Measurements from ENCODE around the gene CTCFL. TPM values are rescaled to one million over a fixed set of nuclear protein-coding genes. Genes with fewer than 3 reads are reported as not detected.
A peak's percentile ranks its signal among the peaks of the same experiment; 100 is the strongest.

Gene CTCFL
- total RNA-seq, 1 experiment from 2014 or later: 0.90 TPM

DNA sequence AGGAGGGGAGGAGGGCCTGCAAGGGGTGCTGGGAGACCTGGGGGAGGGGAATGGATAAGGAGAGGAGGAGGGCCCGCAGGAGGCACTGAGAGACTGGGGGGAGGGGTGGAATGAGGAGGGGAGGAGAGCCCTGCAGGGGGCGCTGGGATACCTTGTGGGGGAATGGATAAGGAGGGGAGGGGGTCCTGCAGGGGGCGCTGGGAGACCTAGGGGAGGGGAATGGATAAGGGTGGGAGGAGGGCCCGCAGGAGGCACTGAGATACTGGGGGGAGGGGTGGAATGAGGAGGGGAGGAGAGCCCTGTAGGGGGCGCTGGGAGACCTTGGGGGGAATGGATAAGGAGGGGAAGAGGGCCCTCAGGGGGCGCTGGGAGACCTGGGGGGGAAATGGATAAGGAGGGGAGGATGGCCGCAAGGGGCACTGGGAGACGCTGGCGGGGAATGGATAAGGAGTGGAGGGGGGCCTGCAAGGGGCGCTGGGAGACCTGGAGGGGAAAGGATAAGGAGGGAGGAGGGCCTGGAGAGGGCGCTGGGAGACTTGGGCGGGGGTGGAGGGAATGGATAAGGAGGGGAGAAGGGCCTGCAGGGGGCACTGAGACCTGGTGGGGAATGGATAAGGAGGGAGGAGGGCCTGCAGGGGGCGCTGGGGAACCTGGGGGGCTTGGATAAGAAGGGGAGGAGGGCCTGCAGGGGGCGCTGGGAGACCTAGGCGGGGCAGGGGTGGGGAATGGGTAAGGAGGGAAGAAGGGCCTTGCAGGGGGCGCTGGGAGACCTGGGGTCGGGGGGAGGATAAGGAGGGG lies 1.3 kb upstream of the CTCFL start:
- no TSS peak for BruUV-seq (replicated peaks)
- TF ChIP-seq, protein P1, sequence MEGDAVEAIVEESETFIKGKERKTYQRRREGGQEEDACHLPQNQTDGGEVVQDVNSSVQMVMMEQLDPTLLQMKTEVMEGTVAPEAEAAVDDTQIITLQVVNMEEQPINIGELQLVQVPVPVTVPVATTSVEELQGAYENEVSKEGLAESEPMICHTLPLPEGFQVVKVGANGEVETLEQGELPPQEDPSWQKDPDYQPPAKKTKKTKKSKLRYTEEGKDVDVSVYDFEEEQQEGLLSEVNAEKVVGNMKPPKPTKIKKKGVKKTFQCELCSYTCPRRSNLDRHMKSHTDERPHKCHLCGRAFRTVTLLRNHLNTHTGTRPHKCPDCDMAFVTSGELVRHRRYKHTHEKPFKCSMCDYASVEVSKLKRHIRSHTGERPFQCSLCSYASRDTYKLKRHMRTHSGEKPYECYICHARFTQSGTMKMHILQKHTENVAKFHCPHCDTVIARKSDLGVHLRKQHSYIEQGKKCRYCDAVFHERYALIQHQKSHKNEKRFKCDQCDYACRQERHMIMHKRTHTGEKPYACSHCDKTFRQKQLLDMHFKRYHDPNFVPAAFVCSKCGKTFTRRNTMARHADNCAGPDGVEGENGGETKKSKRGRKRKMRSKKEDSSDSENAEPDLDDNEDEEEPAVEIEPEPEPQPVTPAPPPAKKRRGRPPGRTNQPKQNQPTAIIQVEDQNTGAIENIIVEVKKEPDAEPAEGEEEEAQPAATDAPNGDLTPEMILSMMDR (conservative IDR thresholded peaks at IDR 0.05; ENCODE audit: low read depth, low read length): peak; percentile 57
- no peak for TF ChIP-seq EZH2 (IDR thresholded peaks at IDR 0.05; ENCODE audit: borderline replicate concordance, low read depth, low read length, poor library complexity, severe bottlenecking)
- no peaks in the 10 kb centered on the region for H3K27me3 ChIP-seq (replicated peaks; ENCODE audit: insufficient read depth, low read depth, low read length, poor library complexity)
- no peak overlapping the region for H3K4me3 ChIP-seq (ENCODE audit: low read depth, low read length, poor library complexity, severe bottlenecking)
- no peaks in the 10 kb centered on the region for H3K9me3 ChIP-seq (ENCODE audit: low read depth, low read length, poor library complexity, severe bottlenecking)
- intact Hi-C loops (cut with micrococcal nuclease; ENCODE audit: unreplicated experiment): no loop called here
- H3K36me3 ChIP-seq (ENCODE audit: insufficient read depth, low read length, poor library complexity, severe bottlenecking): no peaks in the 10 kb centered on the region
- ChIA-PET CTCF (no interaction called here), POLR2A (ENCODE audit: low non-redundant PET) (no interaction called here)
- peak; percentile 44 for DNase-seq (ENCODE audit: low spot score)
- H3K4me1 ChIP-seq (ENCODE audit: insufficient read depth, low read length, poor library complexity, severe bottlenecking): no peaks in the 10 kb centered on the region
- no peak overlapping the region for H3K27ac ChIP-seq (ENCODE audit: low read depth, low read length, poor library complexity, severe bottlenecking)

DNA sequence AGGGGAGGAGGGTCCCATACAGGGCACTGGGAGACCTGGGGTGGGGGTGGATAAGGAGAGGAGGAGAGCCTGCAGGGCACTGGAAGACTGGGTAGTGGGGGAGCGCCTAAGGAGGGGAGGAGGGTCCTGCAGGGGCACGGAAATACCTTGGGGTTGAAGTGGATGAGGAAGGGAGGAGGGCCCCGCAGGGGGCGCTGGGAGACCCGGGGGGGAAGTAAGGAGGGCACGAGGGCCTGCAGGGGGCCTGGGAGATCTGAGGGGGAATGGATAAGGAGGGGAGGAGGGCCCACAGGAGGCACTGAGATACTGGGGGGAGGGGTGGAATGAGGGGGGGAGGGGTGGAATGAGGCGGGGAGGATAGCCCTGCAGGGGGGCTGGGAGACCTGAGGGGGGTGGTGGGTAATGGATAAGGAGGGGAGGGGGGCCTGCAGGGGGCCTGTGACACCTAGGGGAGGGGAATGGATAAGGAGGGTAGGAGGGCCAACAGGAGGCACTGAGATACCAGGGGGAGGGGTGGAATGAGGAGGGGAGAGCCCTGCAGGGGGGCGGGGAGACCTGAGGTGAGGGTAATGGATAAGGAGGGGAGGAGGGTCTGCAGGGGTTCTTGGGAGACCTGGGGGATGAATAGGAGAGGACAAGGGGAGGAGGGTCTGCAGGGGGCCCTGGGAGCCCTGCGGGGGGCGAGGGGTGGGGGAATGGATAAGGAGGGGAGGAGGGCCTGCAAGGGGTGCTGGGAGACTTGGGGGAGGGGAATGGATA lies 567 bp upstream of the CTCFL start:
- no peaks in the 10 kb centered on the region for H3K4me1 ChIP-seq (ENCODE audit: insufficient read depth, low read length, poor library complexity, severe bottlenecking)
- BruUV-seq (replicated peaks): no TSS peak
- no peak for TF ChIP-seq EZH2 (IDR thresholded peaks at IDR 0.05; ENCODE audit: borderline replicate concordance, low read depth, low read length, poor library complexity, severe bottlenecking)
- TF ChIP-seq, protein P1 (conservative IDR thresholded peaks at IDR 0.05; ENCODE audit: low read depth, low read length): no peak
- no peak overlapping the region for H3K27ac ChIP-seq (ENCODE audit: low read depth, low read length, poor library complexity, severe bottlenecking)
- ChIA-PET CTCF (no interaction called here), POLR2A (ENCODE audit: low non-redundant PET) (no interaction called here)
- no peaks in the 10 kb centered on the region for H3K27me3 ChIP-seq (replicated peaks; ENCODE audit: insufficient read depth, low read depth, low read length, poor library complexity)
- intact Hi-C loops (cut with micrococcal nuclease; ENCODE audit: unreplicated experiment): no loop called here
- DNase-seq (ENCODE audit: low spot score): peak; percentile 10
- H3K4me3 ChIP-seq (ENCODE audit: low read depth, low read length, poor library complexity, severe bottlenecking): no peak overlapping the region
- no peaks in the 10 kb centered on the region for H3K36me3 ChIP-seq (ENCODE audit: insufficient read depth, low read length, poor library complexity, severe bottlenecking)
- no peaks in the 10 kb centered on the region for H3K9me3 ChIP-seq (ENCODE audit: low read depth, low read length, poor library complexity, severe bottlenecking)

DNA sequence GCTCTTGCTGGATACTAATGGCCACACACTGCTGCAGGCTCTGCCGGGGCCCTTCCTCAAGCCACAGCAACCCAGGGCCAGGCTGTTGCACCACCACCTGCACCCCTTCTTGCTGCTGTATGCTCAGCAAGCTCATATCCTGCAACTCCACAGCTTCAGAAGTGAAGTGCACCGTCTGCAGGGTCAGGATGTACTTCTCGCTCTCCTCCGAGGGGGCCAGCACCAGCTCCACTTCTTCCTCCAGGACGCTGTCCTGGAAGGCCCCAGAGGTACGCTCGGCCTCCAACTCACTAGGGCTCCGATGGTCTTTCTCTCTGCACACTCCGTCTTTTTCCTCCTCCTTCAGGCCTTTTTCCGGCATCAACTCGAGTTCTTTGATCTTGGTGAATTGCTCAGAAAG lies 1.2 kb downstream of the CTCFL start:
- CTCF ChIA-PET: no interaction called here

More for the DNA sequence above, 1.2 kb downstream of the CTCFL start:
- TF ChIP-seq, protein P1 (conservative IDR thresholded peaks at IDR 0.05; ENCODE audit: low read depth, low read length): no peak
- no peak for TF ChIP-seq EZH2 (IDR thresholded peaks at IDR 0.05; ENCODE audit: borderline replicate concordance, low read depth, low read length, poor library complexity, severe bottlenecking)
- Histone ChIP-seq H3K4me3 (ENCODE audit: low read depth, low read length, poor library complexity, severe bottlenecking) (no peak overlapping the region), H3K27ac (ENCODE audit: low read depth, low read length, poor library complexity, severe bottlenecking) (no peak overlapping the region), H3K9me3 (ENCODE audit: low read depth, low read length, poor library complexity, severe bottlenecking) (no peaks in the 10 kb centered on the region), H3K4me1 (ENCODE audit: insufficient read depth, low read length, poor library complexity, severe bottlenecking) (no peaks in the 10 kb centered on the region), H3K36me3 (ENCODE audit: insufficient read depth, low read length, poor library complexity, severe bottlenecking) (no peaks in the 10 kb centered on the region), H3K27me3 (replicated peaks; ENCODE audit: insufficient read depth, low read depth, low read length, poor library complexity) (no peaks in the 10 kb centered on the region)
- intact Hi-C loops (cut with micrococcal nuclease; ENCODE audit: unreplicated experiment): no loop called here
- DNase-seq (ENCODE audit: low spot score): no peak
- POLR2A ChIA-PET (ENCODE audit: low non-redundant PET): no interaction called here
- no TSS peak for BruUV-seq (replicated peaks)

All from A673 (cell line).